Large intestine (tissue), 12 donors: ENCODE data around the gene NKIRAS2. TPM values are rescaled to one million over a fixed set of nuclear protein-coding genes. Genes with fewer than 3 reads are reported as not detected.

Experiments used
- DNase-seq, 2 donors: peaks; one replicate each; pipeline versions ENCODE4 v3.0.0 to v3.0.0-alpha.2; 2013
- H3K27ac ChIP-seq: one replicate; pipeline ENCODE4 v1.5.1; 2013; ENCODE audit warnings: low read length
- H3K27me3 ChIP-seq: 2 replicates; pipeline ENCODE4 v1.6.1; 2013; ENCODE audit warnings: low read length; ENCODE audit not compliant: control insufficient read depth, insufficient read depth
- H3K36me3 ChIP-seq: 2 replicates; pipeline ENCODE4 v1.6.1; 2013; ENCODE audit warnings: low read length; ENCODE audit not compliant: control insufficient read depth, insufficient read depth
- H3K4me1 ChIP-seq: one replicate; pipeline ENCODE4 v1.6.1; 2013; ENCODE audit warnings: low read length; ENCODE audit not compliant: control insufficient read depth, insufficient read depth
- H3K4me3 ChIP-seq: one replicate; pipeline ENCODE4 v1.5.1; 2013; ENCODE audit warnings: low read length
- H3K9me3 ChIP-seq: one replicate; pipeline ENCODE4 v1.6.1; 2013; ENCODE audit warnings: mild to moderate bottlenecking, low read depth, low read length, moderate library complexity; ENCODE audit not compliant: control insufficient read depth
- WGBS: methylation state at CpG from one replicate; pipeline ENCODE4 v1.1.5; 2013; ENCODE audit warnings: low lambda C conversion rate; ENCODE audit not compliant: insufficient coverage; 5-methylcytosine and 5-hydroxymethylcytosine counted together
- long read RNA-seq, 11 donors: transcript quantifications; one replicate each; lab custom pipeline, GENCODE V29; 2026
- polyA plus RNA-seq: library from polyadenylated mRNA; unstranded; fragments of 120-200 nt; gene quantifications from one replicate; pipeline ENCODE4 v1.2.1, GENCODE V29; 2013

Gene NKIRAS2
- polyA plus RNA-seq: 42.8 TPM
- long read RNA-seq, donor 1, full-length matches to known transcripts: 15 of 15 reads
- long read RNA-seq, donor 1, partial matches to known transcripts: 0 of 15 reads
- long read RNA-seq, donor 1, other reads (novel, unspliced or antisense): 0 of 15 reads
- long read RNA-seq, donor 2, full-length matches to known transcripts: 29 of 29 reads
- long read RNA-seq, donor 2, partial matches to known transcripts: 0 of 29 reads
- long read RNA-seq, donor 2, other reads (novel, unspliced or antisense): 0 of 29 reads
- long read RNA-seq, donor 3: 0 reads
- long read RNA-seq, donor 4, transcript NKIRAS2-206 (4 exons, 1,909 nt): major isoform, 7 of 8 reads
- long read RNA-seq, donor 4, partial matches to known transcripts: 0 of 8 reads
- long read RNA-seq, donor 4, other reads (novel, unspliced or antisense): 0 of 8 reads
- long read RNA-seq, donor 5, transcript NKIRAS2-206 (4 exons, 1,909 nt): major isoform, 14 of 17 reads
- long read RNA-seq, donor 5, partial matches to known transcripts: 0 of 17 reads
- long read RNA-seq, donor 5, other reads (novel, unspliced or antisense): 0 of 17 reads
- long read RNA-seq, donor 6, full-length matches to known transcripts: 26 of 38 reads
- long read RNA-seq, donor 6, partial matches to known transcripts: 12 of 38 reads
- long read RNA-seq, donor 6, other reads (novel, unspliced or antisense): 0 of 38 reads
- long read RNA-seq, donor 7, full-length matches to known transcripts: 12 of 12 reads
- long read RNA-seq, donor 7, partial matches to known transcripts: 0 of 12 reads
- long read RNA-seq, donor 7, other reads (novel, unspliced or antisense): 0 of 12 reads
- long read RNA-seq, donor 8, full-length matches to known transcripts: 34 of 34 reads
- long read RNA-seq, donor 8, partial matches to known transcripts: 0 of 34 reads
- long read RNA-seq, donor 8, other reads (novel, unspliced or antisense): 0 of 34 reads
- long read RNA-seq, donor 9, full-length matches to known transcripts: 11 of 11 reads
- long read RNA-seq, donor 9, partial matches to known transcripts: 0 of 11 reads
- long read RNA-seq, donor 9, other reads (novel, unspliced or antisense): 0 of 11 reads
- long read RNA-seq, donor 10, full-length matches to known transcripts: 26 of 26 reads
- long read RNA-seq, donor 10, partial matches to known transcripts: 0 of 26 reads
- long read RNA-seq, donor 10, other reads (novel, unspliced or antisense): 0 of 26 reads
- long read RNA-seq, donor 11, transcript NKIRAS2-206 (4 exons, 1,909 nt): major isoform, 12 of 23 reads
- long read RNA-seq, donor 11, partial matches to known transcripts: 9 of 23 reads
- long read RNA-seq, donor 11, other reads (novel, unspliced or antisense): 0 of 23 reads

GRCh38 chr17:42019509-42020404 is at the start of gene NKIRAS2:
Gene NKIRAS2, plus strand, starts transcription at chr17:42020090. Its CDS starts 1,488 bp downstream, at chr17:42021578.
- Histone ChIP-seq H3K4me3 (peak within 1 kb of the TSS; percentile 87), H3K27me3 (no peaks in the 10 kb centered on the region), H3K36me3 (peaks cover 24% of the 10 kb centered on the region), H3K9me3 (no peaks in the 10 kb centered on the region), H3K4me1 (peaks cover 24% of the 10 kb centered on the region), H3K27ac (peak within 1 kb of the TSS; percentile 79)
- peak; percentile 90 to 94 for DNase-seq
- WGBS: no CpG with 5 or more reads among the region's 49 CpGs

- Histone ChIP-seq H3K4me3 (no peak overlapping the region), H3K27ac (no peak overlapping the region), H3K36me3 (peaks cover 66% of the 10 kb centered on the region), H3K9me3 (no peaks in the 10 kb centered on the region), H3K4me1 (peaks cover 9% of the 10 kb centered on the region), H3K27me3 (no peaks in the 10 kb centered on the region)
- WGBS: no CpG with 5 or more reads among the region's 5 CpGs
- DNase-seq: no peak
Measured at GRCh38 chr17:41970901-41971331, 49.0 kb upstream of the NKIRAS2 start.

DNA sequence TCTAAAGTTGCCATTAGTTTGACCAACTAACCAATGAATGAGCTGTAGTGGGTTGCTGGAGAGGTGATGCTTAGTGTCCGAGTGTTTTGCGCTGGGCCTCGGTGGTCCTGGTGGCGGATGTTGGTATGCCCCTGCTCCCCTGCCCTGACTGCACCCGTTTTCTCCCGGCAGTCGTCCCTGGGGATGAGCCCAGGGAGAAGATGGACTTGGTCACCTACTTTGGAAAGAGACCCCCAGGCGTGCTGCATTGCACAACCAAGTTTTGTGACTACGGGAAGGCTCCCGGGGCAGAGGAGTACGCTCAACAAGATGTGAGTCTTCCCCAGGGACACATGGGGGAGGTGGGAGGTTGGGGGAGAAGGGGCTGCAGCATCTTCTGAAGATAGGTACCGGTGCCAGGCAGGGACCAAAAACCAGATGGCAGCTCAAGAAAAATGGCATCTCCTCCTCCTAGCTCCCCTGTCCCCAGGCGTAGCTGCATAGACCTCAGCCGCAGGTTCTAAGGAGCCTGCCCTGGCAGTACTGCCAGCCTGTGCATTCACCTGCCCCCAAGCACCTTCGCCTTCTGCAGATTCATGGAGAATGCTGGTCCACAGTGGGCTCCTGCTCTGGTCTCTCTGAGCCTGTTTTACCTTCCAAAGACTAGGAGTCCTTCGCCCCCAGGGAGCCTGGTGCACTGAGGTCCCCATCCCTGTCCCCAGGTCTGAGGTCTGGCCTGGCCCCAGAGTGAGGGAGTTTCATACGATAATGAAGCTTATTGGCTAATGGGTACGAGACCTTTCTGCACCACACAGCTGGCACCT is 48.0 kb upstream of the NKIRAS2 start:
- no peak overlapping the region for H3K27ac ChIP-seq
- H3K4me1 ChIP-seq: peaks cover 9% of the 10 kb centered on the region
- no peaks in the 10 kb centered on the region for H3K9me3 ChIP-seq
- DNase-seq: no peak
- WGBS: no CpG with 5 or more reads among the region's 18 CpGs
- no peak overlapping the region for H3K4me3 ChIP-seq
- H3K27me3 ChIP-seq: no peaks in the 10 kb centered on the region
- peaks cover 76% of the 10 kb centered on the region for H3K36me3 ChIP-seq

GRCh38 chr17:41972571-41973407 is 47.1 kb upstream of the NKIRAS2 start:
- 76% methylated on average over 2 of the region's 22 CpGs for WGBS
- Histone ChIP-seq H3K4me1 (peaks cover 6% of the 10 kb centered on the region), H3K9me3 (no peaks in the 10 kb centered on the region), H3K27me3 (no peaks in the 10 kb centered on the region), H3K27ac (no peak overlapping the region), H3K4me3 (no peak overlapping the region), H3K36me3 (peaks cover 83% of the 10 kb centered on the region)
- DNase-seq: no peak

GRCh38 chr17:41973408-41973811 is 46.5 kb upstream of the NKIRAS2 start:
- Histone ChIP-seq H3K4me3 (no peak overlapping the region), H3K27ac (no peak overlapping the region), H3K27me3 (no peaks in the 10 kb centered on the region), H3K9me3 (no peaks in the 10 kb centered on the region), H3K4me1 (peaks cover 5% of the 10 kb centered on the region), H3K36me3 (peaks cover 83% of the 10 kb centered on the region)
- WGBS: no CpG with 5 or more reads among the region's 19 CpGs
- DNase-seq: no peak

GRCh38 chr17:41974031-41974430 is 45.9 kb upstream of the NKIRAS2 start:
- Histone ChIP-seq H3K27ac (no peak overlapping the region), H3K9me3 (no peaks in the 10 kb centered on the region), H3K27me3 (no peaks in the 10 kb centered on the region), H3K4me3 (no peak overlapping the region), H3K36me3 (peaks cover 78% of the 10 kb centered on the region), H3K4me1 (no peaks in the 10 kb centered on the region)
- no CpG with 5 or more reads among the region's 6 CpGs for WGBS
- no peak for DNase-seq

- no peak overlapping the region for H3K27ac ChIP-seq
- H3K4me1 ChIP-seq: no peaks in the 10 kb centered on the region
- H3K27me3 ChIP-seq: no peaks in the 10 kb centered on the region
- peaks cover 75% of the 10 kb centered on the region for H3K36me3 ChIP-seq
- no peak overlapping the region for H3K4me3 ChIP-seq
- DNase-seq: no peak
- H3K9me3 ChIP-seq: no peaks in the 10 kb centered on the region
- WGBS: no CpG with 5 or more reads among the region's 5 CpGs
Measured at GRCh38 chr17:41974658-41975057, 45.2 kb upstream of the NKIRAS2 start.
